BJ (cell line): ENCODE measurements around the gene DPM2. TPM values are rescaled to one million over a fixed set of nuclear protein-coding genes. Genes with fewer than 3 reads are reported as not detected.

Experiments used
- CTCF ChIA-PET: fragments of 350-600 bp; formaldehyde crosslinking; extraction: SDS; loops from one replicate; lab custom pipeline; 2021; ENCODE audit warnings: antibody characterized with exemption, inconsistent platforms; lab: Yijun Ruan, JAX
- POLR2A ChIA-PET: fragments of 300-600 bp; sonication (Branson Sonifier 250); formaldehyde crosslinking; extraction: SDS; loops from one replicate; lab custom pipeline; 2021; ENCODE audit warnings: antibody characterized with exemption; lab: Charles Lee
- DNase-seq: peaks from one replicate; pipeline ENCODE4 v3.0.0-alpha.2; 2011; ENCODE audit warnings: low read depth
- H3K27me3 ChIP-seq: 2 replicates; pipeline ENCODE4 v1.6.0; 2011; ENCODE audit warnings: low read length; ENCODE audit not compliant: control insufficient read depth, insufficient read depth
- H3K36me3 ChIP-seq: 2 replicates; pipeline ENCODE4 v1.5.1; 2011; ENCODE audit warnings: low read length; ENCODE audit not compliant: control insufficient read depth, insufficient read depth
- H3K4me3 ChIP-seq: 2 replicates; pipeline ENCODE4 v1.5.1; 2011; ENCODE audit warnings: low read depth, mild to moderate bottlenecking, control low read depth, low read length
- polyA plus RNA-seq: library from polyadenylated mRNA; depleted of rRNA; stranded (reverse); fragments of >200 nt; gene quantifications from 2 replicates; pipeline ENCODE4 v1.2.3, GENCODE V29; 2011
- TF ChIP-seq, protein P1 (sequence below): IDR thresholded peaks from 2 replicates; pipeline ENCODE4 v1.5.1; 2011; ENCODE audit warnings: low read depth, mild to moderate bottlenecking, control low read depth, inconsistent platforms, low read length, moderate library complexity; ENCODE audit not compliant: insufficient read depth

DPM2 gene
- polyA plus RNA-seq, 1 experiment = 55.3 TPM

DNA sequence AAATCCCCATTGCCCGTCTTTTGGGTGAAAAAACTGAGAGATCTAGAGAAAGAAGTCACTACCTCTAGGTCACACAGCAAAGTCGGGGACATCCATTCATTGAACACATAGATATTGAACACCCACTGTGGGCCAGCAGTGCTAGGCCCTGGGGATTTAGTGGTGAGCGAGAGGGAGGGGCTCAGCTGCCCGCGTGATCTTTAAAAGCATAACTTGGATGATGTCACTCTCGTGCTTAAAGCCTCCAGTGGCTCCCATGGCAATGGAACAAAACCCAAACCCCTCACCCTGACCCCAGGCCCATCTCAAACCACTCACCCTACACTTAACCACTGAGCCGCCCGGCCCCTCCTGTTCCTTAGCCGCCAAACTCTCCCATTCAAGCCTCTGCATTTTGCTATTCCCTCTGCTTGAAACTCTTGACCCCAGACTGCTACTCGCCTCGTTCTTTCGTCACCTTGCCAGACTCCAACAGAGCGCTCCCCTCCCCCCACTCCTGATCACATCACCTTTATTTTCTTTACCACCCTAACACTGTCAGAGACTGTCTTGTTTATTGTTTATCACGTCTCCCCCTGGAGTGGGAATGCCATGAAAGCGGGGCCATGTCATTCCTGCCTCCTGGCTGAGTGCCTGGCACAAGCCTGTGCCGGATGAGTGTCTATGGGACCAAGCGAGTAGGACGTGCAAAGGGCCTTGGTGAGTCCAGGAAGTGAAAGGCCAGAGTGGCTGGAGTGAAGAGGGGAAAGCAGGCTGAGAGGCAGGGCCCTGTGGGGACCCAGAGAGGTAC, 6.4 kb downstream of the DPM2 start:
- DNase-seq = no peak
- Histone ChIP-seq H3K36me3 (peaks cover 4% of the 10 kb centered on the region), H3K27me3 (no peaks in the 10 kb centered on the region), H3K4me3 (peak overlapping the region; percentile 52)
- TF ChIP-seq, protein P1, sequence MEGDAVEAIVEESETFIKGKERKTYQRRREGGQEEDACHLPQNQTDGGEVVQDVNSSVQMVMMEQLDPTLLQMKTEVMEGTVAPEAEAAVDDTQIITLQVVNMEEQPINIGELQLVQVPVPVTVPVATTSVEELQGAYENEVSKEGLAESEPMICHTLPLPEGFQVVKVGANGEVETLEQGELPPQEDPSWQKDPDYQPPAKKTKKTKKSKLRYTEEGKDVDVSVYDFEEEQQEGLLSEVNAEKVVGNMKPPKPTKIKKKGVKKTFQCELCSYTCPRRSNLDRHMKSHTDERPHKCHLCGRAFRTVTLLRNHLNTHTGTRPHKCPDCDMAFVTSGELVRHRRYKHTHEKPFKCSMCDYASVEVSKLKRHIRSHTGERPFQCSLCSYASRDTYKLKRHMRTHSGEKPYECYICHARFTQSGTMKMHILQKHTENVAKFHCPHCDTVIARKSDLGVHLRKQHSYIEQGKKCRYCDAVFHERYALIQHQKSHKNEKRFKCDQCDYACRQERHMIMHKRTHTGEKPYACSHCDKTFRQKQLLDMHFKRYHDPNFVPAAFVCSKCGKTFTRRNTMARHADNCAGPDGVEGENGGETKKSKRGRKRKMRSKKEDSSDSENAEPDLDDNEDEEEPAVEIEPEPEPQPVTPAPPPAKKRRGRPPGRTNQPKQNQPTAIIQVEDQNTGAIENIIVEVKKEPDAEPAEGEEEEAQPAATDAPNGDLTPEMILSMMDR = no peak
- ChIA-PET POLR2A (no interaction called here), CTCF (interaction anchor here (1.0 to 2.0 kb wide), 7 partner anchors 10 to 197 kb away, joined by 3 to 11 read pairs (median 6); partner anchors contain the start of gene TOR2A)

DNA sequence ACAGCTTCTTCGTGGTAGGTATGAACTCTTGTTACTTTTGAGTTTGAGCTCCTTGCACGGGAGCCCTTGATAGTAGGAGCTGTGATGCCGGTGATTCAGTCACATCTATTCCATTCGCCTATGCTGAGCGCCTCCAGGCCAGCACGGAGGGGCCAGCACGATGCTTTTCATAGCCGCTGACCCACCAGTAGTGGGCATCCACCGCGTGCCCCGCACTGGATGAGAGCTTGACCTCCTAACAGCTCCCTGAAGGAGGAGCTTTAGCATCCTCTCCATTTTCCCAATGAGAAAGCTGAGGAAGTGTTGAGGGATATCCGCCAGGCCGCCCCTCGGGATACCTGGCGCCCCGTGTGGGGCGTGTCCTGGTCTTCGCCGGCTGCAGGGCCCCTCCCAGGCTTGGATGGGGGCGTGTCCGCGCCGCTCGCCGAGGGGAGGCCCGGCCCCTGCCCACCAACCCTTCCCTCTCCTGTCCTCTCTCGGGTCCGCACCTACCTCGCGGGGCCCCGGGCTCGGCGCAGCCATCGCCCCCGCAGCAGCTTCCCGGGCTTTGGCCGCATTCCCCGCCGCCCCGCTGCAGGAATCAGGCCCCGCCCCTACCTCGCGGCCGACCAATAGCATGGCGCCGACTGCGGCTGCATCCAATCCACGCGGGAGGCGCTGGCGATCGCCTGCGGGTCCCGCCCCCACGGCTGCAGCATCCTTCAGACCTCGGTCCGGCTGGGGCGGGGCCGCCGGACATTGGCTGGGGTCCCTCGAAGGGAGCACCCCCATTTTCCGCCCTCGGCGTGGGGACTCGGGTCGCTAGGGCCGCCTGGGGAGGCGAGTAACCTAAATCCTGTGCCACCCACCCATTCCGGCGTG, 7.2 kb downstream of the DPM2 start, which contains the start of gene PIP5KL1:
PIP5KL1 (minus strand) TSS at position 547 of the 861 bp plus-strand sequence; CDS start at position 522, 25 bp downstream.
- DNase-seq = no peak
- ChIA-PET CTCF (interaction anchor here (1.0 to 2.0 kb wide), 8 partner anchors 9 to 196 kb away, joined by 3 to 11 read pairs (median 5); partner anchors contain the start of gene TOR2A), POLR2A (interaction anchor here (0.6 kb wide), 1 partner anchor 139 kb away, joined by 5 read pairs; no protein-coding TSS in a partner anchor)
- peak within 1 kb of the TSS; percentile 52 for H3K4me3 ChIP-seq
- H3K36me3 ChIP-seq = peaks cover 4% of the 10 kb centered on the region
- H3K27me3 ChIP-seq = no peaks in the 10 kb centered on the region
- TF ChIP-seq, protein P1 = peak; percentile 42

DNA sequence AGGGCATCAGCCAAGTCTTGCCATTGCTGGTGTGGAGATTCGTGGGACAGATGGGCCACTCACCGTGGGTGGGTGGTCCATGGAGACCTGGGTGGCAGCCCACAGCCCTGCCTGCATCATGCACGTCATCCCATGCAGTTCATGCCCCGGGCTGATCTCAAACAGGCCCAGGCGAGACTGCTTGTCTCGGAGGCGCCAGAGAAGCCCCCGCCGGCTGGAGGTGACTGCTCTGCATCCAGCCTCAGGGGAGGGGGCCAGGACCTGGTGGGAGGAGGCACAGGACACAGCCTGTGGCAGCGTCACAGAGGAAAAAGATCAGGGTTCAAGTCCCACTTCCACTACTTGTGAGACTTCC, 8.1 kb downstream of the DPM2 start:
- DNase-seq = no peak
- peaks cover under 1% of the 10 kb centered on the region; the same call in 1 of the 2 replicates for H3K36me3 ChIP-seq
- POLR2A ChIA-PET = no interaction called here
- no peak overlapping the region for H3K4me3 ChIP-seq
- TF ChIP-seq, protein P1 = no peak
- CTCF ChIA-PET = interaction anchor here (1.4 to 2.0 kb wide), 6 partner anchors 8 to 195 kb away, joined by 4 to 11 read pairs (median 8); partner anchors contain the start of gene TOR2A
- H3K27me3 ChIP-seq = no peaks in the 10 kb centered on the region

GRCh38 chr9:127928676-127929624, 8.7 kb downstream of the DPM2 start:
- Histone ChIP-seq H3K27me3 (no peaks in the 10 kb centered on the region), H3K36me3 (no peaks in the 10 kb centered on the region), H3K4me3 (no peak overlapping the region)
- no peak for DNase-seq
- CTCF ChIA-PET = interaction anchor here (0.6 to 1.9 kb wide), 4 partner anchors 106 to 343 kb away, joined by 3 to 9 read pairs (median 5); partner anchors contain the start of gene TOR2A
- TF ChIP-seq, protein P1 = no peak
- POLR2A ChIA-PET = no interaction called here
